ENCODE measurements around the gene OMD.
A peak's percentile ranks its signal among the peaks of the same experiment; 100 is the strongest.

GRCh38 chr9:92406477-92406876 lies 17.8 kb downstream of the OMD start:
- TF ChIP-seq CTCF (IDR thresholded peaks at IDR 0.05; ENCODE audit: borderline replicate concordance, extremely low read depth, low read length, poor library complexity, severe bottlenecking) (peak; percentile 4), EZH2 (IDR thresholded peaks at IDR 0.05; ENCODE audit: borderline replicate concordance, low read depth, low read length, severe bottlenecking) (no peak)
